HEK293 (cell line): Measurements from ENCODE around the gene CDH1.
A peak's percentile ranks its signal among the peaks of the same experiment; 100 is the strongest.

Source experiments
- CTCF ChIA-PET: fragments of 350-600 bp; formaldehyde crosslinking; extraction: SDS; loops from one replicate; lab custom pipeline; 2021; ENCODE audit warnings: antibody characterized with exemption; lab: Yijun Ruan, JAX
- POLR2A ChIA-PET: fragments of 300-600 bp; formaldehyde crosslinking; extraction: SDS; loops from one replicate; lab custom pipeline; 2020; ENCODE audit warnings: antibody characterized with exemption, inconsistent platforms; lab: Yijun Ruan, JAX
- H3K27ac ChIP-seq: fragments of 200-500 bp; sonication (Bioruptor generic); 2 replicates; pipeline ENCODE4 v1.5.1; 2014; ENCODE audit warnings: low read depth, low read length, control low read depth, inconsistent platforms; ENCODE audit errors: extremely low read depth
- H3K36me3 ChIP-seq, 2 experiments: fragments of 200-500 bp in 1 of 2; sonication (Bioruptor generic) in 1 of 2; 1 replicate in 1 of 2; 2 replicates in 1 of 2; pipeline ENCODE4 v1.5.1; 2014 to 2017; ENCODE audit warnings: inconsistent platforms in 2 of 2, low read length in 2 of 2; ENCODE audit not compliant: control insufficient read depth in 2 of 2, insufficient read depth in 1 of 2
- H3K4me1 ChIP-seq: fragments of 200-500 bp; sonication (Bioruptor generic); 2 replicates; pipeline ENCODE4 v1.5.1; 2014; ENCODE audit warnings: mild to moderate bottlenecking, low read length, inconsistent platforms; ENCODE audit not compliant: control insufficient read depth, insufficient read depth
- H3K4me3 ChIP-seq: 2 replicates; pipeline ENCODE4 v1.5.1; 2011; ENCODE audit warnings: low read depth, mild to moderate bottlenecking, control low read depth, low read length, moderate library complexity
- H3K9me3 ChIP-seq: fragments of 200-500 bp; sonication (Bioruptor generic); 2 replicates; pipeline ENCODE4 v1.5.1; 2014; ENCODE audit warnings: low read depth, low read length, inconsistent platforms; ENCODE audit not compliant: control insufficient read depth, insufficient read depth
- CTCF ChIP-seq: fragments of 450-650 bp; formaldehyde crosslinking; IDR thresholded peaks from 2 replicates; pipeline ENCODE4 v1.5.1; 2016; ENCODE audit warnings: missing biosample characterization, missing genetic modification characterization
- SALL2 ChIP-seq: fragments of 450-650 bp; formaldehyde crosslinking; IDR thresholded peaks from 2 replicates; pipeline ENCODE4 v1.5.0; 2017; ENCODE audit warnings: missing biosample characterization, mild to moderate bottlenecking, missing genetic modification characterization, borderline replicate concordance
- ZBTB17 ChIP-seq: fragments of 450-650 bp; formaldehyde crosslinking; IDR thresholded peaks from 2 replicates; pipeline ENCODE4 v1.5.1; 2016; ENCODE audit warnings: missing biosample characterization, missing genetic modification characterization
- ZFP3 ChIP-seq: fragments of 450-650 bp; formaldehyde crosslinking; IDR thresholded peaks from 2 replicates; pipeline ENCODE4 v1.5.1; 2016; ENCODE audit warnings: low read depth, missing biosample characterization, missing genetic modification characterization
- ZIC2 ChIP-seq: fragments of 450-650 bp; formaldehyde crosslinking; IDR thresholded peaks from 2 replicates; pipeline ENCODE4 v1.5.1; 2016; ENCODE audit warnings: missing biosample characterization, missing genetic modification characterization
- ZNF248 ChIP-seq: fragments of 450-650 bp; formaldehyde crosslinking; IDR thresholded peaks from 2 replicates; pipeline ENCODE4 v1.5.1; 2017; ENCODE audit warnings: missing biosample characterization, missing genetic modification characterization
- ZNF311 ChIP-seq: fragments of 450-650 bp; formaldehyde crosslinking; IDR thresholded peaks from 2 replicates; pipeline ENCODE4 v1.5.1; 2017; ENCODE audit warnings: missing biosample characterization, missing genetic modification characterization, borderline replicate concordance
- ZNF521 ChIP-seq: fragments of 450-650 bp; formaldehyde crosslinking; IDR thresholded peaks from 2 replicates; pipeline ENCODE4 v1.5.1; 2017; ENCODE audit warnings: missing biosample characterization, mild to moderate bottlenecking, missing genetic modification characterization
- ZNF558 ChIP-seq: fragments of 450-650 bp; formaldehyde crosslinking; IDR thresholded peaks from 2 replicates; pipeline ENCODE4 v1.5.1; 2016; ENCODE audit warnings: missing biosample characterization, missing genetic modification characterization
- ZNF571 ChIP-seq: fragments of 450-650 bp; formaldehyde crosslinking; IDR thresholded peaks from 2 replicates; pipeline ENCODE4 v1.5.0; 2017; ENCODE audit warnings: missing biosample characterization, missing genetic modification characterization
- ZNF600 ChIP-seq: fragments of 450-650 bp; formaldehyde crosslinking; IDR thresholded peaks from 2 replicates; pipeline ENCODE4 v1.5.1; 2016; ENCODE audit warnings: missing biosample characterization, missing genetic modification characterization
- ZNF623 ChIP-seq: fragments of 450-650 bp; formaldehyde crosslinking; IDR thresholded peaks from 2 replicates; pipeline ENCODE4 v1.5.1; 2016; ENCODE audit warnings: missing biosample characterization, missing genetic modification characterization
- ZNF664 ChIP-seq: fragments of 450-650 bp; formaldehyde crosslinking; IDR thresholded peaks from 2 replicates; pipeline ENCODE4 v1.5.1; 2016; ENCODE audit warnings: missing biosample characterization, missing genetic modification characterization
- TF ChIP-seq, protein P1 (sequence below): fragments of 450-650 bp; formaldehyde crosslinking; IDR thresholded peaks from 2 replicates; pipeline ENCODE4 v1.5.1; 2016; ENCODE audit warnings: missing biosample characterization, missing genetic modification characterization, borderline replicate concordance
- TF ChIP-seq, protein P2 (sequence below): fragments of 450-650 bp; formaldehyde crosslinking; conservative IDR thresholded peaks from 2 replicates; pipeline ENCODE4 v1.5.1; 2016; ENCODE audit warnings: low read depth, missing biosample characterization, missing genetic modification characterization

CDH1 gene

DNA sequence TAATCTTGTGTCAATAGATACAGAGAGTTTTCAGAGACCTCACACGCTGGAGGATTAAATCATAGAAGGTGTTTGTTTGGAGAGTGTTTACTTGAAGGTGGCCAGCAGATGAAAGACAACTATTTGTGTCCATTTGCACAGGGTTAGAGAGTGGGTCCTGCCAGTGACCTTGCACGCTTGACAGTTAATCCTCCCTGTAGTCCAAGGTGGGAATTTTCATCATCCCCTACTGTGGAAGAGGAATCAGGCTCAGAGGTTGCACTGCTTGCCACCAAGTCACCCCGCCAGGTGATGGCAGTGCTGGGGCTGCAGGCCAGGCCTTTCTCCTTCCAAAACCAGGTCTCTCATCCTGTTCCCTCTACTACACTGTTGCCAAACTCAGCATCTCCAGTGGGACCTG is 12.3 kb downstream of the CDH1 start:
- no peak overlapping the region for H3K27ac ChIP-seq
- no peaks in the 10 kb centered on the region for H3K4me1 ChIP-seq
- H3K36me3 ChIP-seq = no peaks in the 10 kb centered on the region
- H3K9me3 ChIP-seq = no peaks in the 10 kb centered on the region
- H3K4me3 ChIP-seq = no peak overlapping the region
- ChIA-PET CTCF (interaction anchor here (0.6 to 1.7 kb wide), 2 partner anchors 8 to 52 kb away, joined by 3 to 5 read pairs; no protein-coding TSS in a partner anchor), POLR2A (no interaction called here)
- TF ChIP-seq ZFP3 (no peak), CTCF (tag by site-specific recombination) (peak; percentile 30; the same call in 1 of the 2 replicates)

DNA sequence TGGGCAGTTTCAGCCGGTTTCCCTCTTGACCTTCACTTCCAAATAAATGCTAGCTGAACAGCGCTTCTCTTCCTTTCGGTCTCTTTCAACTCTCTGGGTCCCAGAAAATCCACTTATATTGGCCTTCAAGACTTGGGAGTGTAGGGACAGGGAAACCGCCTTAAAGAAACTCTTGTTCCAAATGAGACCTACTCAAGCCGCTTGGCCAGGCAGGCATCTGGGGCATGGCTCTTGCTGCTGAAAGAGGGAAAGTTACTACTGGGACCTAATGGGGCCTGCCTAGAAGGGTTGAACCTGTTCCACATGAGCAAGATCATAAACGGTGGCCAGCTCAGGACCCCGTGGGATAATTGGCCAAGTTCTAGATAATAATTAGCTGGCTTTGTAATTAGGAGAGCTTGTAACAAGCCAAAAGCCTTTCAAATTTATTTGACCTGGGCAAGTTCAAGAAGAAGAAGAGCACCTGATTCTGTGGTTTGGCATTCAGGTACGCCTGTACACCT is 13.2 kb downstream of the CDH1 start:
- TF ChIP-seq ZNF248 (no peak), ZNF521 (tag by site-specific recombination) (no peak), ZNF311 (tag by site-specific recombination) (no peak), ZBTB17 (tag by site-specific recombination) (no peak), ZNF664 (tag by site-specific recombination) (no peak), ZNF558 (tag by site-specific recombination) (no peak), SALL2 (tag by site-specific recombination) (no peak)
- TF ChIP-seq, protein P1, sequence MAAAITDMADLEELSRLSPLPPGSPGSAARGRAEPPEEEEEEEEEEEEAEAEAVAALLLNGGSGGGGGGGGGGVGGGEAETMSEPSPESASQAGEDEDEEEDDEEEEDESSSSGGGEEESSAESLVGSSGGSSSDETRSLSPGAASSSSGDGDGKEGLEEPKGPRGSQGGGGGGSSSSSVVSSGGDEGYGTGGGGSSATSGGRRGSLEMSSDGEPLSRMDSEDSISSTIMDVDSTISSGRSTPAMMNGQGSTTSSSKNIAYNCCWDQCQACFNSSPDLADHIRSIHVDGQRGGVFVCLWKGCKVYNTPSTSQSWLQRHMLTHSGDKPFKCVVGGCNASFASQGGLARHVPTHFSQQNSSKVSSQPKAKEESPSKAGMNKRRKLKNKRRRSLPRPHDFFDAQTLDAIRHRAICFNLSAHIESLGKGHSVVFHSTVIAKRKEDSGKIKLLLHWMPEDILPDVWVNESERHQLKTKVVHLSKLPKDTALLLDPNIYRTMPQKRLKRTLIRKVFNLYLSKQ = no peak
- Histone ChIP-seq H3K36me3 (no peaks in the 10 kb centered on the region), H3K4me3 (no peak overlapping the region), H3K4me1 (no peaks in the 10 kb centered on the region), H3K27ac (no peak overlapping the region), H3K9me3 (no peaks in the 10 kb centered on the region)
- POLR2A ChIA-PET = interaction anchor here (0.7 kb wide), 1 partner anchor 25 kb away, joined by 5 read pairs; no protein-coding TSS in a partner anchor
- CTCF ChIA-PET = interaction anchor here (0.6 to 1.0 kb wide), 3 partner anchors 181 to 1929 kb away, joined by 3 read pairs; no protein-coding TSS in a partner anchor

GRCh38 chr16:68751160-68751559 is 14.1 kb downstream of the CDH1 start:
- H3K9me3 ChIP-seq = no peaks in the 10 kb centered on the region
- TF ChIP-seq ZIC2 (tag by site-specific recombination) = no peak
- peak; percentile 92 for TF ChIP-seq ZNF623
- TF ChIP-seq ZNF664 (tag by site-specific recombination) = no peak
- TF ChIP-seq, all 188 proteins: peak for 1
- no peak overlapping the region for H3K4me3 ChIP-seq
- no peaks in the 10 kb centered on the region for H3K4me1 ChIP-seq
- no peaks in the 10 kb centered on the region for H3K36me3 ChIP-seq
- CTCF ChIA-PET = interaction anchor here (1.0 kb wide), 1 partner anchor 182 kb away, joined by 3 read pairs; no protein-coding TSS in a partner anchor
- H3K27ac ChIP-seq = no peak overlapping the region
- POLR2A ChIA-PET = interaction anchor here (0.7 kb wide), 1 partner anchor 26 kb away, joined by 5 read pairs; no protein-coding TSS in a partner anchor

DNA sequence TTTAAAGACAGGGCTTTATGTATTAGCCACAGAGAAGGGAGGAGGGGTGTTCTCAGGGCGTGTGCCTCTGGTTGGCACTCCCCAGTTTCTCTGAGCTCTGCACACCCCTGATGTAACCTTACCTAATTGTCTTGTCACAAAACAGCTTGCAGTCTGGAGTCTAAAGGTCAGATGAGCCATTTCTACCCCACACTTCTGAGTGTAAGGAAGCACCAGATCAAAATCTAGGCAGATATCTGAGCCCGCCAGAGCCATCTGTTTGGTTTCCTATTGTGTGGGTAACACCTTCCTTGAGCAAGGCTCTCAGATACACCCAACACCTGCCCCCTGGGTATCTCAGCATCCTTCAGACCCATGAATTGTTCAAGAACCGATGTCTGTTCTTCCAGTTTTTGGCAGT is 15.5 kb downstream of the CDH1 start:
- no peak overlapping the region for H3K4me3 ChIP-seq
- POLR2A ChIA-PET = no interaction called here

More for the DNA sequence above, 15.5 kb downstream of the CDH1 start:
- CTCF ChIA-PET = interaction anchor here (0.7 kb wide), 1 partner anchor 76 kb away, joined by 3 read pairs; no protein-coding TSS in a partner anchor
- TF ChIP-seq ZNF600 (tag by site-specific recombination) (no peak), ZNF571 (no peak)
- TF ChIP-seq, protein P2, sequence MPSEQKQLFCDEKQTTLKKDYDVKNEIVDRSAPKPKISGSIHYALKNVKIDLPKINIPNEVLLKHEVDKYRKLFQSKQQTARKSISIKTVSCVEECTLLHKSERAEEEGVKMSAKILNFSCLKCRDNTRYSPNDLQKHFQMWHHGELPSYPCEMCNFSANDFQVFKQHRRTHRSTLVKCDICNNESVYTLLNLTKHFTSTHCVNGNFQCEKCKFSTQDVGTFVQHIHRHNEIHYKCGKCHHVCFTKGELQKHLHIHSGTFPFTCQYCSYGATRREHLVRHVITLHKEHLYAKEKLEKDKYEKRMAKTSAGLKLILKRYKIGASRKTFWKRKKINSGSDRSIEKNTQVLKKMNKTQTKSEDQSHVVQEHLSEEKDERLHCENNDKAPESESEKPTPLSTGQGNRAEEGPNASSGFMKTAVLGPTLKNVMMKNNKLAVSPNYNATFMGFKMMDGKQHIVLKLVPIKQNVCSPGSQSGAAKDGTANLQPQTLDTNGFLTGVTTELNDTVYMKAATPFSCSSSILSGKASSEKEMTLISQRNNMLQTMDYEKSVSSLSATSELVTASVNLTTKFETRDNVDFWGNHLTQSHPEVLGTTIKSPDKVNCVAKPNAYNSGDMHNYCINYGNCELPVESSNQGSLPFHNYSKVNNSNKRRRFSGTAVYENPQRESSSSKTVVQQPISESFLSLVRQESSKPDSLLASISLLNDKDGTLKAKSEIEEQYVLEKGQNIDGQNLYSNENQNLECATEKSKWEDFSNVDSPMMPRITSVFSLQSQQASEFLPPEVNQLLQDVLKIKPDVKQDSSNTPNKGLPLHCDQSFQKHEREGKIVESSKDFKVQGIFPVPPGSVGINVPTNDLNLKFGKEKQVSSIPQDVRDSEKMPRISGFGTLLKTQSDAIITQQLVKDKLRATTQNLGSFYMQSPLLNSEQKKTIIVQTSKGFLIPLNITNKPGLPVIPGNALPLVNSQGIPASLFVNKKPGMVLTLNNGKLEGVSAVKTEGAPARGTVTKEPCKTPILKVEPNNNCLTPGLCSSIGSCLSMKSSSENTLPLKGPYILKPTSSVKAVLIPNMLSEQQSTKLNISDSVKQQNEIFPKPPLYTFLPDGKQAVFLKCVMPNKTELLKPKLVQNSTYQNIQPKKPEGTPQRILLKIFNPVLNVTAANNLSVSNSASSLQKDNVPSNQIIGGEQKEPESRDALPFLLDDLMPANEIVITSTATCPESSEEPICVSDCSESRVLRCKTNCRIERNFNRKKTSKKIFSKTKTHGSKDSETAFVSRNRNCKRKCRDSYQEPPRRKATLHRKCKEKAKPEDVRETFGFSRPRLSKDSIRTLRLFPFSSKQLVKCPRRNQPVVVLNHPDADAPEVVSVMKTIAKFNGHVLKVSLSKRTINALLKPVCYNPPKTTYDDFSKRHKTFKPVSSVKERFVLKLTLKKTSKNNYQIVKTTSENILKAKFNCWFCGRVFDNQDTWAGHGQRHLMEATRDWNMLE (tag by site-specific recombination) = no peak
- no peak overlapping the region for H3K27ac ChIP-seq
- H3K4me1 ChIP-seq = no peaks in the 10 kb centered on the region
- H3K9me3 ChIP-seq = no peaks in the 10 kb centered on the region
- no peaks in the 10 kb centered on the region for H3K36me3 ChIP-seq
